ENCODE results near the gene SRRT.

The SRRT gene

GRCh38 chr7:100873599-100874299 lies 1.2 kb upstream of the SRRT start:
- H3K27me3 ChIP-seq (ENCODE audit: insufficient read depth, poor library complexity, severe bottlenecking): no peaks in the 10 kb centered on the region
- TF ChIP-seq POLR2AphosphoS5 (IDR thresholded peaks at IDR 0.05; ENCODE audit: low read depth): peak; percentile 26; the same call in 1 of the 2 replicates
- no peak for TF ChIP-seq SPI1 (IDR thresholded peaks at IDR 0.05; ENCODE audit: borderline replicate concordance, low read depth)
- peak overlapping the region; percentile 93 for H3K27ac ChIP-seq (replicated peaks)
- DNase-seq (ENCODE audit: low read depth in 1 of 2, low spot score in 1 of 2): no peak
- no peak overlapping the region for H3K4me3 ChIP-seq (replicated peaks; ENCODE audit: insufficient read depth, low read length)

- no peak for TF ChIP-seq GABPA (IDR thresholded peaks at IDR 0.05; ENCODE audit: low read depth)
- TF ChIP-seq POLR2AphosphoS5 (IDR thresholded peaks at IDR 0.05; ENCODE audit: low read depth): no peak
- no peak for TF ChIP-seq SPI1 (IDR thresholded peaks at IDR 0.05; ENCODE audit: borderline replicate concordance, low read depth)
- TF ChIP-seq CTCF (IDR thresholded peaks at IDR 0.05; ENCODE audit: insufficient read depth, low read length): no peak
- TF ChIP-seq REST (IDR thresholded peaks at IDR 0.05; ENCODE audit: insufficient replicate concordance, low read depth): no peak
- Histone ChIP-seq H3K4me3 (replicated peaks; ENCODE audit: insufficient read depth, low read length) (peak overlapping the region; percentile 39; the same call in 1 of the 2 replicates), H3K27ac (replicated peaks) (peak overlapping the region; percentile 93), H3K27me3 (ENCODE audit: insufficient read depth, poor library complexity, severe bottlenecking) (no peaks in the 10 kb centered on the region)
- DNase-seq (ENCODE audit: low read depth in 1 of 2, low spot score in 1 of 2): no peak
Observed at GRCh38 chr7:100874300-100874576, 665 bp upstream of the SRRT start.

- DNase-seq (ENCODE audit: low read depth in 1 of 2, low spot score in 1 of 2): peak in 1 of 2 experiments; percentile 36
Observed at GRCh38 chr7:100875356-100875751, 451 bp downstream of the SRRT start.

More at GRCh38 chr7:100875356-100875751, 451 bp downstream of the SRRT start:
- peak overlapping the region; percentile 89 for H3K4me3 ChIP-seq (replicated peaks; ENCODE audit: insufficient read depth, low read length)
- TF ChIP-seq POLR2AphosphoS5 (IDR thresholded peaks at IDR 0.05; ENCODE audit: low read depth) (no peak), GABPA (IDR thresholded peaks at IDR 0.05; ENCODE audit: low read depth) (no peak), REST (IDR thresholded peaks at IDR 0.05; ENCODE audit: insufficient replicate concordance, low read depth) (no peak), SPI1 (IDR thresholded peaks at IDR 0.05; ENCODE audit: borderline replicate concordance, low read depth) (no peak), CTCF (IDR thresholded peaks at IDR 0.05; ENCODE audit: insufficient read depth, low read length) (no peak)
- no peaks in the 10 kb centered on the region for H3K27me3 ChIP-seq (ENCODE audit: insufficient read depth, poor library complexity, severe bottlenecking)
- peak overlapping the region; percentile 93 for H3K27ac ChIP-seq (replicated peaks)
